HepG2 (cell line): Measurements from ENCODE around the gene ICAM3. TPM values are rescaled to one million over a fixed set of nuclear protein-coding genes. Genes with fewer than 3 reads are reported as not detected.

Experiments used
- ARNT ChIP-seq: fragments of 450-650 bp; IDR thresholded peaks from 2 replicates; pipeline ENCODE4 v1.6.1; 2017
- ATF7-NPFF ChIP-seq: sonication (generic); formaldehyde crosslinking; IDR thresholded peaks from 2 replicates; pipeline ENCODE4 v1.8.1; 2023; ENCODE audit warnings: mild to moderate bottlenecking, low read depth, missing genetic modification reagents, moderate library complexity
- DNMT1 ChIP-seq: sonication (generic); formaldehyde crosslinking; IDR thresholded peaks from 2 replicates; pipeline ENCODE4 v1.5.1; 2020; ENCODE audit warnings: mild to moderate bottlenecking, missing genetic modification reagents
- FOXK2 ChIP-seq: fragments of 450-650 bp; IDR thresholded peaks from 2 replicates; pipeline ENCODE4 v1.6.1; 2016
- GLI4 ChIP-seq: sonication (generic); formaldehyde crosslinking; IDR thresholded peaks from 2 replicates; pipeline ENCODE4 v1.5.1; 2020; ENCODE audit warnings: missing genetic modification reagents, mild to moderate bottlenecking, moderate library complexity, borderline replicate concordance
- GTF3A ChIP-seq: sonication (generic); formaldehyde crosslinking; conservative IDR thresholded peaks from 2 replicates; pipeline ENCODE4 v1.4.0; 2020; ENCODE audit warnings: mild to moderate bottlenecking, missing genetic modification reagents
- HOXA3 ChIP-seq: sonication (generic); formaldehyde crosslinking; IDR thresholded peaks from 2 replicates; pipeline ENCODE4 v1.5.0; 2020; ENCODE audit warnings: missing genetic modification reagents
- ISX ChIP-seq: sonication (generic); formaldehyde crosslinking; conservative IDR thresholded peaks from 2 replicates; pipeline ENCODE4 v1.5.0; 2020; ENCODE audit warnings: missing genetic modification reagents
- KDM5B ChIP-seq: sonication (generic); formaldehyde crosslinking; IDR thresholded peaks from 2 replicates; pipeline ENCODE4 v1.4.0; 2020; ENCODE audit warnings: missing genetic modification reagents, mild to moderate bottlenecking, borderline replicate concordance
- KMT2B ChIP-seq: IDR thresholded peaks from 2 replicates; pipeline ENCODE4 v1.6.1; 2016; ENCODE audit warnings: missing genetic modification reagents, missing compliant biosample characterization
- MIER3 ChIP-seq: IDR thresholded peaks from 2 replicates; pipeline ENCODE4 v1.6.1; 2016; ENCODE audit warnings: missing compliant biosample characterization, borderline replicate concordance
- PCBP1 ChIP-seq: fragments of 200-400 bp; formaldehyde crosslinking; IDR thresholded peaks from 2 replicates; pipeline ENCODE4 v1.6.1; 2017; ENCODE audit warnings: mild to moderate bottlenecking, low read depth, low read length, borderline replicate concordance
- U2AF1 ChIP-seq: fragments of 200-400 bp; formaldehyde crosslinking; optimal IDR thresholded peaks from 2 replicates; pipeline ENCODE3; 2017; ENCODE audit warnings: mild to moderate bottlenecking, low read depth, low read length
- ZFP41 ChIP-seq: sonication (generic); formaldehyde crosslinking; IDR thresholded peaks from 2 replicates; pipeline ENCODE4 v1.4.0; 2020; ENCODE audit warnings: mild to moderate bottlenecking, missing genetic modification reagents, borderline replicate concordance
- ZNF317 ChIP-seq: sonication (generic); formaldehyde crosslinking; IDR thresholded peaks from 2 replicates; pipeline ENCODE4 v1.5.0; 2020; ENCODE audit warnings: mild to moderate bottlenecking, missing genetic modification reagents
- ZNF335 ChIP-seq: sonication (generic); formaldehyde crosslinking; IDR thresholded peaks from 2 replicates; pipeline ENCODE4 v1.4.0; 2020; ENCODE audit warnings: missing genetic modification reagents
- ZNF572 ChIP-seq: sonication (generic); formaldehyde crosslinking; IDR thresholded peaks from 2 replicates; pipeline ENCODE4 v1.5.1; 2020; ENCODE audit warnings: mild to moderate bottlenecking, missing genetic modification reagents
- ZNF616 ChIP-seq: sonication (generic); formaldehyde crosslinking; IDR thresholded peaks from 2 replicates; pipeline ENCODE4 v1.5.0; 2020; ENCODE audit warnings: low read depth, mild to moderate bottlenecking, missing genetic modification reagents
- ZNF768 ChIP-seq: sonication (generic); formaldehyde crosslinking; IDR thresholded peaks from 2 replicates; pipeline ENCODE4 v1.4.0; 2020; ENCODE audit warnings: missing genetic modification reagents
- ZNF788 ChIP-seq: sonication (generic); formaldehyde crosslinking; IDR thresholded peaks from 2 replicates; pipeline ENCODE4 v1.5.0; 2020; ENCODE audit warnings: mild to moderate bottlenecking, missing genetic modification reagents, borderline replicate concordance
- ZNF790 ChIP-seq: sonication (generic); formaldehyde crosslinking; IDR thresholded peaks from 2 replicates; pipeline ENCODE4 v1.8.0; 2022; ENCODE audit warnings: missing genetic modification reagents, mild to moderate bottlenecking, borderline replicate concordance
- polyA plus RNA-seq, 8 experiments: library from polyadenylated mRNA; depleted of rRNA in 3 of 8; stranded (reverse) in 7 of 8; unstranded in 1 of 8; fragments of >200 nt; fragmentation: Illumina TruSeq in 4 of 8; extraction: Trizol in 4 of 8; gene quantifications; 2 replicates each; pipeline versions ENCODE4 v1.2.1 to v1.2.3, GENCODE V29; 2011 to 2016; ENCODE audit warnings: low read depth in 4 of 8, missing spikeins in 1 of 8, mixed read lengths in 1 of 8; ENCODE audit not compliant: insufficient read depth in 1 of 8
- total RNA-seq, 5 experiments: library from RNA; depleted of rRNA; stranded (reverse); fragments of >200 nt; fragmentation: Illumina TruSeq; extraction: Trizol; gene quantifications; 2 replicates each; pipeline ENCODE4 v1.2.3, GENCODE V29; 2016; ENCODE audit warnings: low read depth in 1 of 5
- TF ChIP-seq, protein P1 (sequence below): IDR thresholded peaks from 2 replicates; pipeline ENCODE4 v1.6.1; 2018; ENCODE audit warnings: missing genetic modification reagents
- TF ChIP-seq, protein P2 (sequence below): sonication (generic); formaldehyde crosslinking; IDR thresholded peaks from 2 replicates; pipeline ENCODE4 v1.4.0; 2020; ENCODE audit warnings: missing genetic modification reagents
- TF ChIP-seq, protein P3 (sequence below): sonication (generic); formaldehyde crosslinking; IDR thresholded peaks from 2 replicates; pipeline ENCODE4 v1.4.0; 2020; ENCODE audit warnings: low read depth, mild to moderate bottlenecking, missing genetic modification reagents
- TF ChIP-seq, protein P4 (sequence below): sonication (generic); formaldehyde crosslinking; IDR thresholded peaks from 2 replicates; pipeline ENCODE4 v1.4.0; 2020; ENCODE audit warnings: missing genetic modification reagents

Gene ICAM3
- total and polyA plus RNA-seq, 2 of the 13 experiments (the other 11 are each of a cell fraction or from before 2014, with no cell fraction given): 14.1 to 21.0 TPM

DNA sequence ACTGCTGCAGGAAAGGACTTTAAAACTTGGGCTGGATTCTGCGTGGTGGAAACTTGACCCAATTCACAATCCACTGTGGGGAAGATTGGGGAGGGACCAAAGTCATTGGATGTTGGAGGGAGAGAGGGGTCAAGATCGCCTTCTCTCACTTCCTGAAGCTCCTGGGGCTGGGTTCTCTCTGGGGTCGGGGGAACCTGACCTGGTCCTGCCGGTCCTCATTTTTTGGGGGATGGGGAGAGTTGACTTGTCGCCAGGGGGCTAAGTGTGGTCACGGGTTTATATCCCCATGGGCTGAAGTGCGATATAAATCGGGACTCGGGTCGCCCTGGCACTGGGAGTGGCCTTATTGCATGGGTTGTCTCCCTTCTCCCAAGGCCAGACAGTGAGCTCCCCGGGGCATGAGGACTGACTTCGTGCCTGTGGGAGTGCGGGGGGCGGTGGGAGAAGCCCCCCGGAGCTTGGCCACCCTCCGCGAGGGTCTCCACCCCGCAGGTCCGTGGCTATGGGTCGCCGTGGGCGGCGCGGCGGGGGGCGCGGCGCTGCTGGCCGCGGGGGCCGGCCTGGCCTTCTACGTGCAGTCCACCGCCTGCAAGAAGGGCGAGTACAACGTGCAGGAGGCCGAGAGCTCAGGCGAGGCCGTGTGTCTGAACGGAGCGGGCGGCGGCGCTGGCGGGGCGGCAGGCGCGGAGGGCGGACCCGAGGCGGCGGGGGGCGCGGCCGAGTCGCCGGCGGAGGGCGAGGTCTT is 43.4 kb downstream of the ICAM3 start (continued):
- TF ChIP-seq, protein P1, sequence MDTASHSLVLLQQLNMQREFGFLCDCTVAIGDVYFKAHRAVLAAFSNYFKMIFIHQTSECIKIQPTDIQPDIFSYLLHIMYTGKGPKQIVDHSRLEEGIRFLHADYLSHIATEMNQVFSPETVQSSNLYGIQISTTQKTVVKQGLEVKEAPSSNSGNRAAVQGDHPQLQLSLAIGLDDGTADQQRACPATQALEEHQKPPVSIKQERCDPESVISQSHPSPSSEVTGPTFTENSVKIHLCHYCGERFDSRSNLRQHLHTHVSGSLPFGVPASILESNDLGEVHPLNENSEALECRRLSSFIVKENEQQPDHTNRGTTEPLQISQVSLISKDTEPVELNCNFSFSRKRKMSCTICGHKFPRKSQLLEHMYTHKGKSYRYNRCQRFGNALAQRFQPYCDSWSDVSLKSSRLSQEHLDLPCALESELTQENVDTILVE (CRISPR knock-in tag): no peak
- TF ChIP-seq ZFP41 (CRISPR knock-in tag) (no peak), ZNF317 (CRISPR knock-in tag) (no peak), ZNF572 (CRISPR knock-in tag) (no peak), MIER3 (CRISPR knock-in tag) (no peak), KMT2B (CRISPR knock-in tag) (no peak), ARNT (no peak), ATF7-NPFF (CRISPR knock-in tag) (peak; percentile 40; the same call in 1 of the 2 replicates), ZNF788 (CRISPR knock-in tag) (no peak), HOXA3 (peak; percentile 63), GTF3A (CRISPR knock-in tag) (no peak), U2AF1 (no peak), ZNF335 (CRISPR knock-in tag) (no peak), PCBP1 (no peak), KDM5B (peak; percentile 84; the same call in 1 of the 2 replicates), ZNF790 (CRISPR knock-in tag) (peak; percentile 35; the same call in 1 of the 2 replicates), GLI4 (CRISPR knock-in tag) (0 out of 2 replicates have a peak, but pooled peaks have one; percentile 32), ZNF616 (CRISPR knock-in tag) (peak; percentile 94; the same call in 1 of the 2 replicates), FOXK2 (no peak), ZNF768 (CRISPR knock-in tag) (no peak), DNMT1 (CRISPR knock-in tag) (0 out of 2 replicates have a peak, but pooled peaks have one; percentile 37), ISX (CRISPR knock-in tag) (no peak)
- TF ChIP-seq, protein P2, sequence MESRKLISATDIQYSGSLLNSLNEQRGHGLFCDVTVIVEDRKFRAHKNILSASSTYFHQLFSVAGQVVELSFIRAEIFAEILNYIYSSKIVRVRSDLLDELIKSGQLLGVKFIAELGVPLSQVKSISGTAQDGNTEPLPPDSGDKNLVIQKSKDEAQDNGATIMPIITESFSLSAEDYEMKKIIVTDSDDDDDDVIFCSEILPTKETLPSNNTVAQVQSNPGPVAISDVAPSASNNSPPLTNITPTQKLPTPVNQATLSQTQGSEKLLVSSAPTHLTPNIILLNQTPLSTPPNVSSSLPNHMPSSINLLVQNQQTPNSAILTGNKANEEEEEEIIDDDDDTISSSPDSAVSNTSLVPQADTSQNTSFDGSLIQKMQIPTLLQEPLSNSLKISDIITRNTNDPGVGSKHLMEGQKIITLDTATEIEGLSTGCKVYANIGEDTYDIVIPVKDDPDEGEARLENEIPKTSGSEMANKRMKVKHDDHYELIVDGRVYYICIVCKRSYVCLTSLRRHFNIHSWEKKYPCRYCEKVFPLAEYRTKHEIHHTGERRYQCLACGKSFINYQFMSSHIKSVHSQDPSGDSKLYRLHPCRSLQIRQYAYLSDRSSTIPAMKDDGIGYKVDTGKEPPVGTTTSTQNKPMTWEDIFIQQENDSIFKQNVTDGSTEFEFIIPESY (CRISPR knock-in tag): no peak
- TF ChIP-seq, protein P3, sequence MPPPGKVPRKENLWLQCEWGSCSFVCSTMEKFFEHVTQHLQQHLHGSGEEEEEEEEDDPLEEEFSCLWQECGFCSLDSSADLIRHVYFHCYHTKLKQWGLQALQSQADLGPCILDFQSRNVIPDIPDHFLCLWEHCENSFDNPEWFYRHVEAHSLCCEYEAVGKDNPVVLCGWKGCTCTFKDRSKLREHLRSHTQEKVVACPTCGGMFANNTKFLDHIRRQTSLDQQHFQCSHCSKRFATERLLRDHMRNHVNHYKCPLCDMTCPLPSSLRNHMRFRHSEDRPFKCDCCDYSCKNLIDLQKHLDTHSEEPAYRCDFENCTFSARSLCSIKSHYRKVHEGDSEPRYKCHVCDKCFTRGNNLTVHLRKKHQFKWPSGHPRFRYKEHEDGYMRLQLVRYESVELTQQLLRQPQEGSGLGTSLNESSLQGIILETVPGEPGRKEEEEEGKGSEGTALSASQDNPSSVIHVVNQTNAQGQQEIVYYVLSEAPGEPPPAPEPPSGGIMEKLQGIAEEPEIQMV (CRISPR knock-in tag): no peak
- TF ChIP-seq, protein P4, sequence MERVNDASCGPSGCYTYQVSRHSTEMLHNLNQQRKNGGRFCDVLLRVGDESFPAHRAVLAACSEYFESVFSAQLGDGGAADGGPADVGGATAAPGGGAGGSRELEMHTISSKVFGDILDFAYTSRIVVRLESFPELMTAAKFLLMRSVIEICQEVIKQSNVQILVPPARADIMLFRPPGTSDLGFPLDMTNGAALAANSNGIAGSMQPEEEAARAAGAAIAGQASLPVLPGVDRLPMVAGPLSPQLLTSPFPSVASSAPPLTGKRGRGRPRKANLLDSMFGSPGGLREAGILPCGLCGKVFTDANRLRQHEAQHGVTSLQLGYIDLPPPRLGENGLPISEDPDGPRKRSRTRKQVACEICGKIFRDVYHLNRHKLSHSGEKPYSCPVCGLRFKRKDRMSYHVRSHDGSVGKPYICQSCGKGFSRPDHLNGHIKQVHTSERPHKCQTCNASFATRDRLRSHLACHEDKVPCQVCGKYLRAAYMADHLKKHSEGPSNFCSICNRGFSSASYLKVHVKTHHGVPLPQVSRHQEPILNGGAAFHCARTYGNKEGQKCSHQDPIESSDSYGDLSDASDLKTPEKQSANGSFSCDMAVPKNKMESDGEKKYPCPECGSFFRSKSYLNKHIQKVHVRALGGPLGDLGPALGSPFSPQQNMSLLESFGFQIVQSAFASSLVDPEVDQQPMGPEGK: no peak
